NCI-H187 (cell line): ENCODE results near the gene SERINC5.

ENCODE experiments used
- DNase-seq, 2 experiments: peaks; one replicate each; lab custom pipeline; 2025; lab: John Stamatoyannopoulos, UW

Gene SERINC5

DNA sequence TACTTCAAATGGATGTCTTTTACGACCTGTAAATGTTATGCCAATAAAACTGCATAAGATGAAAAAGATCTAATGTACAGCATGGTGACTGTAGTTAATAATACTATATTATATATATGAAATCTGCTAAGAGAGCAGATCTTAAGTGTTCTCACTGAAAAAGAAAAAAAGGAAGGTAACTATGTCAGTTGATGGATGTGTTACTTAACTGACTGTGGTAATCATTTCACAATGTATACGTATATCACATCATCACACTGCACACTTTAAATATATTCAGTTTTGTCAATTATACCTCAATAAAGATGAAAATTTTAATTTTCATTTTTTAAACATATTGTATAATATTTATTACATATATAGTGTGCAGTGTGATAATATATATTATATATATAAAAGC, 188.8 kb downstream of the SERINC5 start:
- DNase-seq: no peak

DNA sequence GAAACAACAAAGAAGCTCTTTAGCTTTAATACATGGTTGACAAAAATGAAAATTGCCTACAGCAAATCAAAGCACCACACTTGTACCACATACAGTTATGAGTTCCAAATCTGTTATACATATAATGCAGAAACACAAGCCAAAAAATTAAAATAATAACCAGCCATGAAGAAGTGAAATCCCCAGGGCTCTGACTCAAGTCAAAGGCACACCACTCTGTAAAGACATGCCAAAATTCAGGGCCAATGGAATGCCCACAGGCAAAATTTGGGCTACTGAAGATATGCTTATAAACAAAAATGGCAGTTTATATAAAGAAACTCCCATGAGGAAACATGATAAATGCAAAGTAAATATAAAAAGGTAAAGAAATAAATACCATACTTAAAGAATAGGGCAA, 191.7 kb downstream of the SERINC5 start:
- no peak for DNase-seq
